BJ (cell line): Measurements from ENCODE around the gene KIAA0319L. TPM values are rescaled to one million over a fixed set of nuclear protein-coding genes. Genes with fewer than 3 reads are reported as not detected.

Experiments
- CTCF ChIA-PET: fragments of 350-600 bp; formaldehyde crosslinking; extraction: SDS; loops from one replicate; lab custom pipeline; 2021; ENCODE audit warnings: antibody characterized with exemption, inconsistent platforms; lab: Yijun Ruan, JAX
- POLR2A ChIA-PET: fragments of 300-600 bp; sonication (Branson Sonifier 250); formaldehyde crosslinking; extraction: SDS; loops from one replicate; lab custom pipeline; 2021; ENCODE audit warnings: antibody characterized with exemption; lab: Charles Lee
- DNase-seq: peaks from one replicate; pipeline ENCODE4 v3.0.0-alpha.2; 2011; ENCODE audit warnings: low read depth
- H3K27me3 ChIP-seq: 2 replicates; pipeline ENCODE4 v1.6.0; 2011; ENCODE audit warnings: low read length; ENCODE audit not compliant: control insufficient read depth, insufficient read depth
- H3K36me3 ChIP-seq: 2 replicates; pipeline ENCODE4 v1.5.1; 2011; ENCODE audit warnings: low read length; ENCODE audit not compliant: control insufficient read depth, insufficient read depth
- H3K4me3 ChIP-seq: 2 replicates; pipeline ENCODE4 v1.5.1; 2011; ENCODE audit warnings: low read depth, mild to moderate bottlenecking, control low read depth, low read length
- CTCF ChIP-seq: IDR thresholded peaks from 2 replicates; pipeline ENCODE4 v1.5.1; 2011; ENCODE audit warnings: low read depth, mild to moderate bottlenecking, control low read depth, inconsistent platforms, low read length, moderate library complexity; ENCODE audit not compliant: insufficient read depth
- polyA plus RNA-seq: library from polyadenylated mRNA; depleted of rRNA; stranded (reverse); fragments of >200 nt; gene quantifications from 2 replicates; pipeline ENCODE4 v1.2.3, GENCODE V29; 2011

KIAA0319L gene
- polyA plus RNA-seq, 1 experiment: 36.3 TPM

- Histone ChIP-seq H3K27me3 (peaks cover 2% of the 10 kb centered on the region; the same call in 1 of the 2 replicates), H3K36me3 (peaks cover 12% of the 10 kb centered on the region), H3K4me3 (no peak overlapping the region)
- no peak for DNase-seq
- POLR2A ChIA-PET: no interaction called here
- CTCF ChIA-PET: interaction anchor here (0.8 to 5.9 kb wide), 19 partner anchors 11 to 208 kb away, joined by 3 to 161 read pairs (median 6); partner anchors contain the start of genes CLSPN, KIAA0319L and NCDN
- no peak for TF ChIP-seq CTCF
These were observed 10.8 kb upstream of the KIAA0319L start for GRCh38 chr1:35567947-35568558.

GRCh38 chr1:35565742-35566133 is 8.5 kb upstream of the KIAA0319L start:
- POLR2A ChIA-PET: no interaction called here
- Histone ChIP-seq H3K4me3 (no peak overlapping the region), H3K27me3 (no peaks in the 10 kb centered on the region), H3K36me3 (peaks cover 17% of the 10 kb centered on the region)
- CTCF ChIA-PET: interaction anchor here (0.7 to 5.9 kb wide), 13 partner anchors 7 to 364 kb away, joined by 3 to 161 read pairs (median 5); partner anchors contain the start of genes CLSPN and TFAP2E
- TF ChIP-seq CTCF: no peak
- no peak for DNase-seq

GRCh38 chr1:35564884-35565741 is 7.9 kb upstream of the KIAA0319L start:
- no peak for DNase-seq
- no peak for TF ChIP-seq CTCF
- Histone ChIP-seq H3K27me3 (no peaks in the 10 kb centered on the region), H3K36me3 (peaks cover 17% of the 10 kb centered on the region), H3K4me3 (no peak overlapping the region)
- POLR2A ChIA-PET: interaction anchor here (0.8 to 1.0 kb wide), 2 partner anchors 114 to 150 kb away, joined by 3 read pairs; no protein-coding TSS in a partner anchor
- CTCF ChIA-PET: interaction anchor here (0.6 to 5.9 kb wide), 39 partner anchors 8 to 367 kb away, joined by 3 to 161 read pairs (median 4); partner anchors contain the start of genes CLSPN and TFAP2E

GRCh38 chr1:35564037-35564883 is 7.1 kb upstream of the KIAA0319L start:
- Histone ChIP-seq H3K36me3 (peaks cover 17% of the 10 kb centered on the region), H3K27me3 (no peaks in the 10 kb centered on the region), H3K4me3 (no peak overlapping the region)
- DNase-seq: no peak
- ChIA-PET POLR2A (interaction anchor here (0.8 to 1.0 kb wide), 2 partner anchors 113 to 151 kb away, joined by 3 read pairs; no protein-coding TSS in a partner anchor), CTCF (interaction anchor here (0.6 to 5.9 kb wide), 37 partner anchors 8 to 366 kb away, joined by 3 to 161 read pairs (median 4); partner anchors contain the start of genes CLSPN and TFAP2E)
- peak; percentile 86 for TF ChIP-seq CTCF
